ENCODE data around the gene OR5H15. TPM values are rescaled to one million over a fixed set of nuclear protein-coding genes. Genes with fewer than 3 reads are reported as not detected.
A peak's percentile ranks its signal among the peaks of the same experiment; 100 is the strongest.
"Not testable (repeated sequence)": the region's sequence is repeated elsewhere in the genome, so short reads cannot be mapped to it uniquely, and the experiment has no call there.

The OR5H15 gene
- total and polyA plus RNA-seq, 2 donors from 2014 or later: not detected

- intact Hi-C loops (cut with DNase I): no loop called here
- FAIRE-seq: no peak
- no peak overlapping the region for H3K27ac ChIP-seq (ENCODE audit: low read depth in 2 of 2, low read length in 2 of 2)
Observed at GRCh38 chr3:98182196-98182595, 15.7 kb downstream of the OR5H15 start.

DNA sequence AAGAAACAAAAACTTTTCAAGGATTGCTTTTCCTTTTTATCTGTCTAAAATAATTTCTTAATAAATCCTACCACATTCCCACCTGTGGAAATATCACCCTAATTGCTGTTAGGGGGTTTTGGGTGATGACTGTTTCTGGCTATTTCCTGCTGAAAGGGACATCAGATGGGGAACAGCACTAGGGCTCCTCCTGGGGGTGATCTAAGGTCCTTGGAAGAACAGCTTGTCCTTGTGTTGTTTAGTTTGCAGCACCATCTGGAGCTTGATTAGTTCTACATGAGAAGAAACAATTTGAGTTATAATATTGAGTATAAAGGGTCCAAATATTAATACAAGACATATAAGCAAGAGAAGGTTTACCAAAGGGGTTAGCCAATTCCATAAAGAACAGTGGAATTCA lies 18.7 kb downstream of the OR5H15 start:
- TF ChIP-seq CTCF (IDR thresholded peaks at IDR 0.05; ENCODE audit: borderline replicate concordance, extremely low read depth, insufficient read depth): no peak
- no peak for FAIRE-seq

More at GRCh38 chr3:98182196-98182595, 15.7 kb downstream of the OR5H15 start:
- H3K4me1 ChIP-seq (ENCODE audit: control insufficient read depth in 2 of 3, insufficient read depth in 2 of 3, low read depth in 1 of 3, low read length in 3 of 3): no peaks in the 10 kb centered on the region
- no peak overlapping the region for H3K4me3 ChIP-seq (ENCODE audit: low read length in 3 of 3)
- no peaks in the 10 kb centered on the region for H3K9me3 ChIP-seq (ENCODE audit: control insufficient read depth in 2 of 3, insufficient read depth in 1 of 3, low read length in 3 of 3)
- no peak for TF ChIP-seq CTCF (IDR thresholded peaks at IDR 0.05; ENCODE audit: borderline replicate concordance, extremely low read depth, insufficient read depth)
- no peak for DNase-seq
- no peak overlapping the region for H3K9ac ChIP-seq (ENCODE audit: low read length in 3 of 3)
- no peaks in the 10 kb centered on the region for H3K36me3 ChIP-seq (ENCODE audit: control insufficient read depth in 2 of 3, insufficient read depth in 3 of 3, low read length in 3 of 3)
- no peaks in the 10 kb centered on the region for H3K27me3 ChIP-seq (ENCODE audit: control insufficient read depth, insufficient read depth, low read length)

DNA sequence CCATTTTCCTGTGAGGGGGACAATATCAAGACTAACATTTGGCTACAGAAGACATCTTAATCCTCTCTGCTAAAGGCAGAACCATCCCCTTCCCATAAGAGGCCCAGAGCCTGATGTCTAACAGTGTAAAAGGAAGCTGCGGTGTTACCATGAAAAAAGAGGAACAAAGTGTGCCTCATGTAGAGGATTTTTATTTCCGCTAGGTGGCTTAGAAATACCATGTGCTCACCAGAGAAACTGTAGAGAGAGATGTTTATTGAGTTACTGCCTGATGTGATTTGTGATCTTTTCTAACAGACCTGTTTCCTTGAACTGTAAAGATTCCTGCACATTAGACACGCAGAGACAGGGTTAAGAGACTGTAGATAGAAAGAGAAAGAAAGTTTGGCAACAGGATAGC lies 22.0 kb downstream of the OR5H15 start:
- Histone ChIP-seq H3K27ac (ENCODE audit: low read depth in 2 of 2, low read length in 2 of 2) (no peak overlapping the region), H3K27me3 (ENCODE audit: control insufficient read depth, insufficient read depth, low read length) (no peaks in the 10 kb centered on the region), H3K36me3 (ENCODE audit: control insufficient read depth in 2 of 3, insufficient read depth in 3 of 3, low read length in 3 of 3) (no peaks in the 10 kb centered on the region), H3K9ac (ENCODE audit: low read length in 3 of 3) (no peak overlapping the region), H3K9me3 (ENCODE audit: control insufficient read depth in 2 of 3, insufficient read depth in 1 of 3, low read length in 3 of 3) (no peaks in the 10 kb centered on the region), H3K4me3 (ENCODE audit: low read length in 3 of 3) (no peak overlapping the region), H3K4me1 (ENCODE audit: control insufficient read depth in 2 of 3, insufficient read depth in 2 of 3, low read depth in 1 of 3, low read length in 3 of 3) (no peaks in the 10 kb centered on the region)
- DNase-seq (peak in 2 of 5 donors; percentile 3 to 6), FAIRE-seq (no peak)
- no peak for TF ChIP-seq CTCF (IDR thresholded peaks at IDR 0.05; ENCODE audit: borderline replicate concordance, extremely low read depth, insufficient read depth)
- intact Hi-C loops (cut with DNase I): no loop called here

More for the DNA sequence above, 18.7 kb downstream of the OR5H15 start:
- H3K36me3 ChIP-seq (ENCODE audit: control insufficient read depth in 2 of 3, insufficient read depth in 3 of 3, low read length in 3 of 3): no peaks in the 10 kb centered on the region
- no peak overlapping the region for H3K9ac ChIP-seq (ENCODE audit: low read length in 3 of 3)
- no peak overlapping the region for H3K4me3 ChIP-seq (ENCODE audit: low read length in 3 of 3)
- no peak overlapping the region for H3K27ac ChIP-seq (ENCODE audit: low read depth in 2 of 2, low read length in 2 of 2)
- no peaks in the 10 kb centered on the region for H3K9me3 ChIP-seq (ENCODE audit: control insufficient read depth in 2 of 3, insufficient read depth in 1 of 3, low read length in 3 of 3)
- intact Hi-C loops (cut with DNase I): no loop called here
- H3K27me3 ChIP-seq (ENCODE audit: control insufficient read depth, insufficient read depth, low read length): no peaks in the 10 kb centered on the region
- no peak for DNase-seq
- H3K4me1 ChIP-seq (ENCODE audit: control insufficient read depth in 2 of 3, insufficient read depth in 2 of 3, low read depth in 1 of 3, low read length in 3 of 3): no peaks in the 10 kb centered on the region

DNA sequence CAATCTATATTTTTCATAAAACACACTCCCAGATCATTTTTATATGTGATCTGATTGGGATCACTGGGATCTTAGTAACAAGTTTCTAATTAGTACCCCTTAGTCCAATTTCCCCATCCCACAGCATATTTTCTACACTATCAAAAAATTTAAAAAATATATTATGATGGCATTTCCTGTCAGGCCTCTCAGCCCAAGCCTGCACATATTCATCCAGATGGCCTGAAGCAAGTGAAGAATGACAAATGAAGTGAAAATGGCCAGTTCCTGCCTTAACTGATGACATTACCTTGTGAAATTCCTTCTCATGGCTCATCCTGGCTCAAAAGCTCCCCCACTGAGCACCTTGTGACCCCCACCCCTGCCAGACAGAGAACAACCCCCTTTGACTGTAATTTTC lies 24.4 kb downstream of the OR5H15 start:
- H3K27ac ChIP-seq (ENCODE audit: low read depth in 2 of 2, low read length in 2 of 2); DNase-seq; intact Hi-C loops (cut with DNase I); H3K9me3 ChIP-seq (ENCODE audit: control insufficient read depth in 2 of 3, insufficient read depth in 1 of 3, low read length in 3 of 3); H3K9ac ChIP-seq (ENCODE audit: low read length in 3 of 3); H3K4me1 ChIP-seq (ENCODE audit: control insufficient read depth in 2 of 3, insufficient read depth in 2 of 3, low read depth in 1 of 3, low read length in 3 of 3); FAIRE-seq; H3K4me3 ChIP-seq (ENCODE audit: low read length in 3 of 3); H3K36me3 ChIP-seq (ENCODE audit: control insufficient read depth in 2 of 3, insufficient read depth in 3 of 3, low read length in 3 of 3); H3K27me3 ChIP-seq (ENCODE audit: control insufficient read depth, insufficient read depth, low read length): not testable (repeated sequence)

DNA sequence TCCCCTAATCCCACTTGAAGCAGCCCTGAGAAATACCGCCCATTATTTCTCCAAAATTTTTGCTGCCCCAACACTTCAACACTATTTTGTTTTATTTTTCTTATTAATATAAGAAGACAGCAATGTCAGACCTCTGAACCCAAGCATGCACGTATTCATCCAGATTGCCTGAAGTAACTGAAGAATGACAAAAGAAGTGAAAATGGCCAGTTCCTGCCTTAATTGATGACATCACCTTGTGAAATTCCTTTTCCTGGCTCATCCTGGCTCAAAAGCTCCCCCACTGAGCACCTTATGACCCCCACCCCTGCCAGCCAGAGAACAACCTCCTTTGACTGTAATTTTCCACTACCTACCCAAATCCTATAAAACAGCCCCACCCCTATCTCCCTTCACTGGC lies 29.8 kb downstream of the OR5H15 start:
- H3K27ac ChIP-seq (ENCODE audit: low read depth in 2 of 2, low read length in 2 of 2); H3K36me3 ChIP-seq (ENCODE audit: control insufficient read depth in 2 of 3, insufficient read depth in 3 of 3, low read length in 3 of 3); DNase-seq; H3K9me3 ChIP-seq (ENCODE audit: control insufficient read depth in 2 of 3, insufficient read depth in 1 of 3, low read length in 3 of 3); H3K9ac ChIP-seq (ENCODE audit: low read length in 3 of 3); H3K4me1 ChIP-seq (ENCODE audit: control insufficient read depth in 2 of 3, insufficient read depth in 2 of 3, low read depth in 1 of 3, low read length in 3 of 3); intact Hi-C loops (cut with DNase I); FAIRE-seq; H3K27me3 ChIP-seq (ENCODE audit: control insufficient read depth, insufficient read depth, low read length); H3K4me3 ChIP-seq (ENCODE audit: low read length in 3 of 3): not testable (repeated sequence)

Data from kidney (tissue), 14 donors.